Measurements from ENCODE around the gene CAND1.

CAND1 gene

DNA sequence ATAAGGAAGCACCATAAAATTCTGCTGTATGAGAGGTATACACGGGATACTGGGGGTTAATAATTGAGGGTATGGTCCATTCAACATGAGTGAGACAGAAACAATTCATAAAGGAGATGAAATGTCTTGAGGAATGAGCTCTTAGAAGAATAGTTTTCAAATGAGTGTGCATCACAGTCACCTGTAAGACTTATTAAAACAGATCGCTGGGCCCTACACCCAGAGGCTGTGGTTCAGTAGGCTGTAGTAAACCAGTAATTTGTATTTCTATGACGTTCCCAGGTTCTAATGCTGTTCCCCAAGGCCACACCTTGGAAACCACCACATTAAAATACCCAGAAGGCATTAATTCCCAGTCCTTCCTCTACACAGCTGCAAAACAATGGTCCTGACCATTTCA is 49.6 kb downstream of the CAND1 start:
- no peak for DNase-seq
- Histone ChIP-seq H3K9me3 (ENCODE audit: severe bottlenecking) (peaks cover 3% of the 10 kb centered on the region), H3K27me3 (ENCODE audit: insufficient read depth, low read depth, severe bottlenecking) (no peaks in the 10 kb centered on the region), H3K27ac (no peak overlapping the region), H3K4me3 (ENCODE audit: low read depth, low read length) (no peak overlapping the region), H3K36me3 (peaks cover 11% of the 10 kb centered on the region)
- TF ChIP-seq, protein P1, sequence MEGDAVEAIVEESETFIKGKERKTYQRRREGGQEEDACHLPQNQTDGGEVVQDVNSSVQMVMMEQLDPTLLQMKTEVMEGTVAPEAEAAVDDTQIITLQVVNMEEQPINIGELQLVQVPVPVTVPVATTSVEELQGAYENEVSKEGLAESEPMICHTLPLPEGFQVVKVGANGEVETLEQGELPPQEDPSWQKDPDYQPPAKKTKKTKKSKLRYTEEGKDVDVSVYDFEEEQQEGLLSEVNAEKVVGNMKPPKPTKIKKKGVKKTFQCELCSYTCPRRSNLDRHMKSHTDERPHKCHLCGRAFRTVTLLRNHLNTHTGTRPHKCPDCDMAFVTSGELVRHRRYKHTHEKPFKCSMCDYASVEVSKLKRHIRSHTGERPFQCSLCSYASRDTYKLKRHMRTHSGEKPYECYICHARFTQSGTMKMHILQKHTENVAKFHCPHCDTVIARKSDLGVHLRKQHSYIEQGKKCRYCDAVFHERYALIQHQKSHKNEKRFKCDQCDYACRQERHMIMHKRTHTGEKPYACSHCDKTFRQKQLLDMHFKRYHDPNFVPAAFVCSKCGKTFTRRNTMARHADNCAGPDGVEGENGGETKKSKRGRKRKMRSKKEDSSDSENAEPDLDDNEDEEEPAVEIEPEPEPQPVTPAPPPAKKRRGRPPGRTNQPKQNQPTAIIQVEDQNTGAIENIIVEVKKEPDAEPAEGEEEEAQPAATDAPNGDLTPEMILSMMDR (IDR thresholded peaks at IDR 0.05; ENCODE audit: low read depth, low read length) = no peak

DNA sequence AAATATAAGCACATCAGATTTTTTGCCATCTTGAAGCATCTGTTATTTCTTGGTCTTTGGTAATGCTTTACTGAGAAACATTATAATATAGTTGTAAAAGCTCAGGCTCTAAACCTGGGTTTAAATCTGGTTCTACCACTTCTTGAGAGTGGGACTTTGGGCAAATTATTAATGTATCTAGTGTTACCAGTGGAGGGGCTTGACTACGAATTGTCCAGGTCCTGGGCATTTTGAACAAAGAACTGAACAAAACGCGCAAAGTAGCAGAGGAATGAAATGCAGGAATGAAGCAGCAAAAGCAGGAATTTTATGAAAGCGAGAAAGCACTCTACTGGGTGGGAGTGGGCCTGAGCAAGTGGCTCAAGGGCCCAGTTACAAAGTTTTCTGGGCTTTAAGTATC is 50.8 kb downstream of the CAND1 start:
- H3K27me3 ChIP-seq (ENCODE audit: insufficient read depth, low read depth, severe bottlenecking) = no peaks in the 10 kb centered on the region
- DNase-seq = no peak
- TF ChIP-seq, protein P1 (IDR thresholded peaks at IDR 0.05; ENCODE audit: low read depth, low read length) = no peak
- peaks cover 3% of the 10 kb centered on the region for H3K9me3 ChIP-seq (ENCODE audit: severe bottlenecking)
- H3K4me3 ChIP-seq (ENCODE audit: low read depth, low read length) = no peak overlapping the region
- peaks cover 3% of the 10 kb centered on the region; the same call in 1 of the 2 replicates for H3K36me3 ChIP-seq
- no peak overlapping the region for H3K27ac ChIP-seq

DNA sequence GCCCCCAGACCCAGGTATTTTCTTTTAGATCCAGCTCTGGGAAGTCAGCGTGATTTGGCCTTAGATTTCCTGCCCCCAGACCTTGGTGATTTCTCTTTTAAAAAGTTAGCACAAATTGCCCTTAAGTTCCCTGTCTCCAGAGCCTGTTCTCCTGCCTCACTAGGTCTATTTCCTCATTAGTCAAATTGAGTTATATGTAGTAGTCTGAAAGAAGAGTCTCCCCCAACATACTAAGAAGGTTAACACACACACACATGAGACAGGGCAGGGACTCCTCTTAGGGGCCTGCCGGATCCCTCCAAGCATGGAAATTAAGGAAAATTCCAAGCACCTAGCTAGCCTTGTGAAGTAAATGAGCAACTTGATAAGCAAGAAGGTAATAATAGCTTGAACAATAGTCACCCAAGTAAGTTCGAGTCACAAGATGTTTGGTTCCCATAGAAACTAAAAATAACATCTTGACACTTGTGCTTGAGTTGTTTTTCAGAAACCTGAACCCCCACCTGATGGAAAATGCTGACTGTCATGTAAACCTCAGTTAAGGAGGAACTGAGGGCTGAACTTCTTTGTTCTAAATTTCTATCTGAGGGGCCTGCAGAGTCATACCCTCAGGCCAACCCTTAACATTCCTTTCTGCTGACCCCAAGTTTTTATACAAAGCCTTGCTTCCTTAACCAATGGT is 51.6 kb downstream of the CAND1 start:
- H3K36me3 ChIP-seq = peaks cover 3% of the 10 kb centered on the region; the same call in 1 of the 2 replicates
- no peak for DNase-seq

DNA sequence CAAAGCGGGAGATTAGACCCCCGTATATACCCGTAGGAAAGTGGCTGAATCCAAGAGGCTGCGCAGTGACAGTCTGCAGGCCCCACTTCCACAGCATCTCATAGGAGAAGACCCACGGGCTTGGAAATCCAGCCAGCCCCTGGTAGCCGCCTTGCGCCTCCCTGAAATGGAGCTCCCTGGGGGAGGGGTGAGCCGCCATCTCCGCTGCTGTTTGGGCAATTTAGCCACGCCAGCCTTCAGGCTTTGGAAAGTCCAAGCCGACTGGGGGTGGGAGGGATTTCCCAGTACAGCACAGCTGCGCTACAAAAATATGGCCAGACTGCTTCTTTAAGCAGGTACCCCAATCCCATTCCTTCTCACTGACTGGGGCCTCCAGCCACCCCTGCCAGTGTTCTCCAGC is 53.4 kb downstream of the CAND1 start:
- H3K9me3 ChIP-seq (ENCODE audit: severe bottlenecking) = peaks cover 3% of the 10 kb centered on the region
- H3K4me3 ChIP-seq (ENCODE audit: low read depth, low read length) = no peak overlapping the region
- no peaks in the 10 kb centered on the region for H3K27me3 ChIP-seq (ENCODE audit: insufficient read depth, low read depth, severe bottlenecking)
- TF ChIP-seq, protein P1 (IDR thresholded peaks at IDR 0.05; ENCODE audit: low read depth, low read length) = no peak
- no peak for DNase-seq
- H3K36me3 ChIP-seq = peaks cover 3% of the 10 kb centered on the region; the same call in 1 of the 2 replicates
- no peak overlapping the region for H3K27ac ChIP-seq

More for the DNA sequence above, 51.6 kb downstream of the CAND1 start:
- Histone ChIP-seq H3K4me3 (ENCODE audit: low read depth, low read length) (no peak overlapping the region), H3K27me3 (ENCODE audit: insufficient read depth, low read depth, severe bottlenecking) (no peaks in the 10 kb centered on the region), H3K27ac (no peak overlapping the region), H3K9me3 (ENCODE audit: severe bottlenecking) (peaks cover 3% of the 10 kb centered on the region)
- TF ChIP-seq, protein P1 (IDR thresholded peaks at IDR 0.05; ENCODE audit: low read depth, low read length) = no peak

DNA sequence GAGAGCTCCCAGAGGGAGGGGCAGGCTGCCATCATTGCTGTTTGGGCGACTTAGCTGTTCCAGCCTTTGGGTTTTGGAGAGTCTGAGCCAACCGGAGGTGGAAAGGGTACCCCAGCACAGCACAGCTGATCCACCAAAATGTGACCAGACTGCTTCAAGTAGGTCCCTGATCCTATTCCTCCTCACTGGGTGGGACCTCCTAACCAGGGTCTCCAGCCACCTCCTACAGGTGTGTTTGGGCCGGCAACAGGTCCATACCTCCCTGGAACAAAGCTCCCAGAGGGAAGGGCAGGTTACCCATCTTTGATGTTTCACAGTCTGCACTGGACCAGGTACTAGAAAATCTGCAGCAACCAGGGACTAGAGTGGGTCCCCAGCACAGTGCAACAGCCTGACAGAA is 53.8 kb downstream of the CAND1 start:
- H3K4me3 ChIP-seq (ENCODE audit: low read depth, low read length) = no peak overlapping the region
- peaks cover 3% of the 10 kb centered on the region for H3K9me3 ChIP-seq (ENCODE audit: severe bottlenecking)
- TF ChIP-seq, protein P1 (IDR thresholded peaks at IDR 0.05; ENCODE audit: low read depth, low read length) = no peak
- H3K36me3 ChIP-seq = peaks cover 3% of the 10 kb centered on the region; the same call in 1 of the 2 replicates
- no peak overlapping the region for H3K27ac ChIP-seq
- no peak for DNase-seq
- no peaks in the 10 kb centered on the region for H3K27me3 ChIP-seq (ENCODE audit: insufficient read depth, low read depth, severe bottlenecking)

DNA sequence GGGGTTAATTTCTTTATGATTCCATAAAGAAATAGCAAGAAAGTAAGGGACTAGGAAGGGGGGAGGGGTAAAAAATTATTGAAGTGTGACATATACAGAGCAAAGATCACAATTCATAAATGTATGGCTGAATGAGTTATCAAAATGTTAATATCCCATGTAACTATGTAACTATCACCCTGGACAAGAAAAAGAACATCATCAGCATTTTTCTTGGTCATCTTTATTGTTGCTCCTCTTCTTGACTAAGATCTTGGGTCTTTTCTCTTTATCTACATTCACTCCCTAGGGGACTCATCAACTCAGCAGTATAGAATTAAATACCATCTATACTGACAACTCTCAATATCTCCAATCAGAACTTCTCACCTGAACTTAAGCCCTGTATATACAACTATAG is 57.5 kb downstream of the CAND1 start:
- no peak overlapping the region for H3K27ac ChIP-seq
- H3K9me3 ChIP-seq (ENCODE audit: severe bottlenecking) = peaks cover 3% of the 10 kb centered on the region
- no peak for DNase-seq
- H3K36me3 ChIP-seq = no peaks in the 10 kb centered on the region
- no peaks in the 10 kb centered on the region for H3K27me3 ChIP-seq (ENCODE audit: insufficient read depth, low read depth, severe bottlenecking)
- TF ChIP-seq, protein P1 (IDR thresholded peaks at IDR 0.05; ENCODE audit: low read depth, low read length) = no peak
- no peak overlapping the region for H3K4me3 ChIP-seq (ENCODE audit: low read depth, low read length)

All from WERI-Rb-1 (cell line).